ENCODE data around the gene CYB5R4. TPM values are rescaled to one million over a fixed set of nuclear protein-coding genes. Genes with fewer than 3 reads are reported as not detected.

CYB5R4 gene
- polyA plus RNA-seq, 1 experiment: 13.7 TPM

DNA sequence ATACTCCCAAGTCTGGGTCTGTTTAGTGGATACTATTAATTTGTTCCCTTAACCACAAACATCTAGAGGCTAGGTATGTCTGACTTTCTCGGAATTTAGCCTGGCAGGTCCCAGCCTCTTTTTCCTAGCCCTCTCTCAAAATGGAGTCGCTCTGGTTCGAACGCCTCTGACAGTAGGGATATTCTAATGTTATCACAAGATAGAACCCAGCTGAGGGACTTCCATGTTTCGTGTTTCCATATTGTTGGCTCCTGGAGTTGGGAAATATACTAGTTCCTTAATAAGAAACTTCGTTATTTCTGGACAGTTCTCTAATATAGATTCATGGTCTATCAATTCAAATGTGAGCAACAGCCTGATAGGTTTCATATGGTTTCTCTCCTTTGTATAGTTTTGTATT lies 16.4 kb downstream of the CYB5R4 start:
- Histone ChIP-seq H3K27me3 (ENCODE audit: control insufficient read depth, insufficient read depth, low read length) (no peaks in the 10 kb centered on the region), H3K9me3 (ENCODE audit: control insufficient read depth, insufficient read depth, low read length) (no peaks in the 10 kb centered on the region), H3K4me3 (ENCODE audit: low read depth, low read length) (no peak overlapping the region), H3K27ac (ENCODE audit: low read depth, low read length) (no peak overlapping the region)
- no peak for DNase-seq (ENCODE audit: low read depth, low spot score)
- ChIA-PET POLR2A (interaction anchor here (1.1 kb wide), 1 partner anchor 340 kb away, joined by 3 read pairs; no protein-coding TSS in a partner anchor), CTCF (no interaction called here)
- TF ChIP-seq, protein P1, sequence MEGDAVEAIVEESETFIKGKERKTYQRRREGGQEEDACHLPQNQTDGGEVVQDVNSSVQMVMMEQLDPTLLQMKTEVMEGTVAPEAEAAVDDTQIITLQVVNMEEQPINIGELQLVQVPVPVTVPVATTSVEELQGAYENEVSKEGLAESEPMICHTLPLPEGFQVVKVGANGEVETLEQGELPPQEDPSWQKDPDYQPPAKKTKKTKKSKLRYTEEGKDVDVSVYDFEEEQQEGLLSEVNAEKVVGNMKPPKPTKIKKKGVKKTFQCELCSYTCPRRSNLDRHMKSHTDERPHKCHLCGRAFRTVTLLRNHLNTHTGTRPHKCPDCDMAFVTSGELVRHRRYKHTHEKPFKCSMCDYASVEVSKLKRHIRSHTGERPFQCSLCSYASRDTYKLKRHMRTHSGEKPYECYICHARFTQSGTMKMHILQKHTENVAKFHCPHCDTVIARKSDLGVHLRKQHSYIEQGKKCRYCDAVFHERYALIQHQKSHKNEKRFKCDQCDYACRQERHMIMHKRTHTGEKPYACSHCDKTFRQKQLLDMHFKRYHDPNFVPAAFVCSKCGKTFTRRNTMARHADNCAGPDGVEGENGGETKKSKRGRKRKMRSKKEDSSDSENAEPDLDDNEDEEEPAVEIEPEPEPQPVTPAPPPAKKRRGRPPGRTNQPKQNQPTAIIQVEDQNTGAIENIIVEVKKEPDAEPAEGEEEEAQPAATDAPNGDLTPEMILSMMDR (IDR thresholded peaks at IDR 0.05; ENCODE audit: low read depth, low read length): no peak

DNA sequence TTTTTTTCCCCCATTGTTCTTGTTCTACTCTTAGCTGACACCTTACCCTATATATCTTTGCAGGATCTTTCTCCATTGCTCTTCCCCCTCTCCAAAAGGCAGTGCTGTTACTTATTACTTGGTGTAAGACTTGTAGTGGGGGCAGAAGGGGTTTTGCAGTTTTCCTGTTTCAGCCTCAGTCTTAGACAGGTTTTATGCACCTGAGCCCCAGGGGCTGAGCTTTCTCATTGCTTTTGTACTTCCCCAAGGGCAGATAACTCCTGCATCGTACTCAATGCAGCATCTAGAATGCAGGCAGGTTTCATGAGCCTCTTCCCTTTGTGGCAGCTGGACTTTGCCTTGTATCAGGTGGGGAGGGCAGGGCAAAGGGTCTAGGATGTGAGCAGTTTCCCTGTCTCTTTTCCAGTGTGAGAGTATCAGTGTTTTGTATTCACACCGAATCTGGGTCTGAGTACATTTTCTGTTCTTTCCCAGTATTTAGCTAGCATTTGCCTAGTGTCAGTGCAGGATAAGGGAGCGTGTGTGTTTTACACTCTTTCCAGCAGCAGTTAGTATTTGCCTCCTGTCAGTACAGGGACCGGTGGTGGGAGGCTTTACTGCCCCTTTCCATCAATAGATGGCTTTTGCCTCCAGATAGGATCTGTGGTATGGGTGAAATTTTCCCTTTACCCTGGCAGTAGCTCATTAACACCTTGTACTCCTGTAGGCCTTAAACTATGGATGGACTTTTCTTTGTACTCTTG lies 19.6 kb downstream of the CYB5R4 start:
- Histone ChIP-seq H3K27me3 (ENCODE audit: control insufficient read depth, insufficient read depth, low read length) (no peaks in the 10 kb centered on the region), H3K9me3 (ENCODE audit: control insufficient read depth, insufficient read depth, low read length) (no peaks in the 10 kb centered on the region), H3K27ac (ENCODE audit: low read depth, low read length) (no peak overlapping the region), H3K4me3 (ENCODE audit: low read depth, low read length) (no peak overlapping the region)
- no peak for DNase-seq (ENCODE audit: low read depth, low spot score)
- CTCF ChIA-PET: interaction anchor here (0.6 to 9.5 kb wide), 4 partner anchors 12 to 349 kb away, joined by 3 to 108 read pairs (median 4); partner anchors contain the start of gene CYB5R4
- TF ChIP-seq, protein P1 (IDR thresholded peaks at IDR 0.05; ENCODE audit: low read depth, low read length): no peak
- POLR2A ChIA-PET: no interaction called here

DNA sequence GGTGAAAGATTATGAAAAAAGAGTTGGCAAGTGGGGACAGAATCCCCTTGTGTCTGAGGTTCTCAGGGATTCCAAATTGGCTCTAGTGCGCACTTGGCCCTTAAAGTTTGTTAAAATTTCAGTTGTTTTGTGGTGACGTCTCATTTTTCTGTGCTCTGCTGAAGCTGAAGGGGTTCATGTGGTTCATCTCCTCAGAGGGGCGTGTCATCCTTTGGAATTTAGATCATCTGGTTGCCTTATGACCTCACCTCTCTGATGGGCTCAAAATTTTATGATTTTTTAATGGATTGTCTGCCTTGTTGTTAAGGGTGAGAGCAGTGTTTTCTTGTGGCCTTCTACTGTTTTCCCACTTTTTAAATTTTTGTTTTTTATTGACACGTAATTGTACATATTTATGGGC lies 20.3 kb downstream of the CYB5R4 start:
- ChIA-PET POLR2A (no interaction called here), CTCF (interaction anchor here (9.5 kb wide), 1 partner anchor 341 kb away, joined by 108 read pairs; no protein-coding TSS in a partner anchor)
- Histone ChIP-seq H3K4me3 (ENCODE audit: low read depth, low read length) (no peak overlapping the region), H3K9me3 (ENCODE audit: control insufficient read depth, insufficient read depth, low read length) (no peaks in the 10 kb centered on the region), H3K27me3 (ENCODE audit: control insufficient read depth, insufficient read depth, low read length) (no peaks in the 10 kb centered on the region), H3K27ac (ENCODE audit: low read depth, low read length) (no peak overlapping the region)
- TF ChIP-seq, protein P1 (IDR thresholded peaks at IDR 0.05; ENCODE audit: low read depth, low read length): no peak
- DNase-seq (ENCODE audit: low read depth, low spot score): no peak

DNA sequence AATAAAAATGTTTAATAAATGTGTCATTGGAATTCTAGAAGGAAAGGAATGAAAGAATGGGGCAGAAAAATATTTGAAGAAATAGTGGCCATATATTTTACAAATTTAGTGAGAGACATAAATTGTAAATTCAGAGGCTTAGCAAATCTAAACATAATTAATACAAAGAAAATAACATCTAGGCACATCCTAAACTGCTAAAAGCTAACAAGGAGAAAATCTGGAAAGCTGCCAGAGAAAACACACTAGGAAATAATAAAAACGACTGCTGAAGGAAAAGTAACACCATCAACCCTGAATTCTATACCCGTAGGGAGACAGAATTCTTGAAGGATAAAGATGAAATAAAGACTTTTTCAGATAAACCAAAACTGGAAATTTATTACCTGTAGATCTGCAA lies 23.8 kb downstream of the CYB5R4 start:
- no peaks in the 10 kb centered on the region for H3K9me3 ChIP-seq (ENCODE audit: control insufficient read depth, insufficient read depth, low read length)
- H3K4me3 ChIP-seq (ENCODE audit: low read depth, low read length): no peak overlapping the region
- TF ChIP-seq, protein P1 (IDR thresholded peaks at IDR 0.05; ENCODE audit: low read depth, low read length): no peak
- POLR2A ChIA-PET: interaction anchor here (0.6 kb wide), 2 partner anchors 16 to 540 kb away, joined by 3 read pairs; no protein-coding TSS in a partner anchor
- no peaks in the 10 kb centered on the region for H3K27me3 ChIP-seq (ENCODE audit: control insufficient read depth, insufficient read depth, low read length)
- H3K27ac ChIP-seq (ENCODE audit: low read depth, low read length): no peak overlapping the region
- DNase-seq (ENCODE audit: low read depth, low spot score): no peak
- CTCF ChIA-PET: interaction anchor here (0.7 to 9.5 kb wide), 3 partner anchors 267 to 344 kb away, joined by 3 to 108 read pairs (median 3); partner anchors contain the start of gene CEP162

DNA sequence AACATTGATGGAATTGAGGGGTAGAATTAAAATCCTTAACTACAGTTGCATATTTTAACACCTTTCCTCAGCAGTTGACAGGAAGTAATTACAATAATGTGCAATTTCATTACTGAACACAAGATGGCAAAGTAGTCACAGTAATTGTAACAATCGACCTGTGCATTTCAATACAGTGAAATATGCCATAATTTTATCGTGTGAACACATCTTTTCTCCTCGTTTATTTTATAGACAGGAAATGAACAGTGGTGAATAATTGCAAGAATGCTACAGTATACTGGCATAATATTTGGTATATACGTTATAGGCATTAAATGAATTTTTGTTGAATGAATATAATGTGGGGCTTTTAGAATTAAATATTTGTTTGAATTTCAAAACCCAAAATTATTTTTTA lies 25.0 kb downstream of the CYB5R4 start:
- no peak for DNase-seq (ENCODE audit: low read depth, low spot score)
- H3K9me3 ChIP-seq (ENCODE audit: control insufficient read depth, insufficient read depth, low read length): no peaks in the 10 kb centered on the region
- TF ChIP-seq, protein P1 (IDR thresholded peaks at IDR 0.05; ENCODE audit: low read depth, low read length): peak; percentile 67
- H3K4me3 ChIP-seq (ENCODE audit: low read depth, low read length): no peak overlapping the region
- H3K27ac ChIP-seq (ENCODE audit: low read depth, low read length): no peak overlapping the region
- POLR2A ChIA-PET: no interaction called here
- H3K27me3 ChIP-seq (ENCODE audit: control insufficient read depth, insufficient read depth, low read length): no peaks in the 10 kb centered on the region
- CTCF ChIA-PET: interaction anchor here (0.7 to 9.5 kb wide), 17 partner anchors 9 to 348 kb away, joined by 3 to 108 read pairs (median 4); partner anchors contain the start of genes CEP162 and CYB5R4
